GM19035 (cell line): ENCODE data around the gene ZNF710.

ENCODE experiments used
- ATAC-seq: cut with Tn5 transposase; IDR thresholded peaks from one replicate; pipeline ENCODE4 v1.9.1; 2021; ENCODE audit not compliant: unreplicated experiment

Gene ZNF710

DNA sequence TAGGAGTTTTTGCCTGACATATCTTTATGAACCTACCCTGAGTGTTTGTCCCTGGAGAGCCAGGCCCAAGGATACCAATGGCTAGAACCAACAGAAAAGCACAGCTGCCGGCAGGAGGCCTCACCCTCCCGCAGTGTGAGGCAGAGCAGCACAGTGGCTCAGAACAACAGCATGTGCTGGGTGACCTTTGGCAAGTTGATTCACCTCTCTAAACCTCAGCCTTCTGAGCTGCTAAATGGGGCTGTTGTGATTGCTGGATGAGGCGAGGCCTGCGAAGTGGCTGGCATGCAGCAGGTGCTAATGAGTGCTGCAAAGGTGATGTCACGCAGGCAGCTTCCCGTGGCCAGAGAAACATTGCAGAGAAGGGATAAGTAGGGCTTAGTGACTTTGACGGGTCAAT lies 77.8 kb downstream of the ZNF710 start:
- ATAC-seq, result no peak

DNA sequence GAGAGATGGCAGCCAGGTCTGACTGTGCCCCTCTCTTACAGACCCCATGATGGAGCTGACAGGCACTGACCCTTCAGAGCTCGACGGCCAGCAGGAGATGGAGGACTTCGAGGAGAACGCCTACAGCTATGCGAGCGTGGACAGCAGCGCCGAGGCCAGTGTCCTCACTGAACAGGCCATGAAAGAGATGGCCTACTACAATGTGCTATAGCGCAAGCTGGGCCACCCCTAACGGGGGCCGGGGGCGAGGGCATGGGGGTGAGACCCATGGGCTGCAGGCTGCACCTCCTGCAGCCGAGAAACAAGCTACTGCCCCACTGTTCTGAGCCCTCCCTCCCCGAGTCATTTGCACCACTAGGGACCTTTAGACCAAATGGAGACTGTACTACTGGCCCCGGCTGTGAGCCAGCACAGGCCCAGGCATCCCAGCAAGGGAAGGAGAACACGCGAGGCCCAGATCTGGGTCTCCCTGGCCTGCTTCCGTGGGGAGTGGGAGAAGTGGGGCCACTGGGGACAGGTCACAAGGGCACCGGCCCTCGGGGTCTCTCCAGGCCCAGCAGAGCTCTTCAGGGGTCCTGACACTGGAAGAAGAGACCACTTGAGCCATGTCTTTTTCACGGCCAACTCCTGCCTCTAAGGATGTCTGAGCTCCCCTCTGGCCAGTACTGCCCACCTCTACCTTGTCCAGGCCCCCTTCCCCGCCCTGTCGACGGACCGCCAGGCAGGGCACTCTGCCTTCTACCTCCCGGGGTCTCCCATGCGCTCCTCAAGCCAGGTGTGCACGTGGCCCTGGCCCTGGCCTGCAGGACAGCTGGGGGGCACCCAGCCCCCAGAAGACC lies 78.7 kb downstream of the ZNF710 start:
- ATAC-seq, result no peak

DNA sequence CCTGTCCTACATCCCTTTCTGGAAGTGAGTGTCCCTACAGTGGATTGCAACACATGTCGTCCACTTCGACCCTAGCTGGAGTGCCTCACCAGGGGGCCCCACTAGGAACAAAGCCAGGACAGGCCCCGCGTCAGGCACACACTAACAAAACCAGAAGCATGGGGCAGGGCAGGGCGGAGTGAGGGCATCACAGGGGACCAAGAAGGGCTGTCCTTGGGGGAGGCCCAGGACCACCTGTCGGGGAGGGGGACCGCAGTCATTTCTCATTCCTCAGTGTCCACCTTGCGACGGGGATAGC lies 79.3 kb downstream of the ZNF710 start:
- no peak for ATAC-seq

DNA sequence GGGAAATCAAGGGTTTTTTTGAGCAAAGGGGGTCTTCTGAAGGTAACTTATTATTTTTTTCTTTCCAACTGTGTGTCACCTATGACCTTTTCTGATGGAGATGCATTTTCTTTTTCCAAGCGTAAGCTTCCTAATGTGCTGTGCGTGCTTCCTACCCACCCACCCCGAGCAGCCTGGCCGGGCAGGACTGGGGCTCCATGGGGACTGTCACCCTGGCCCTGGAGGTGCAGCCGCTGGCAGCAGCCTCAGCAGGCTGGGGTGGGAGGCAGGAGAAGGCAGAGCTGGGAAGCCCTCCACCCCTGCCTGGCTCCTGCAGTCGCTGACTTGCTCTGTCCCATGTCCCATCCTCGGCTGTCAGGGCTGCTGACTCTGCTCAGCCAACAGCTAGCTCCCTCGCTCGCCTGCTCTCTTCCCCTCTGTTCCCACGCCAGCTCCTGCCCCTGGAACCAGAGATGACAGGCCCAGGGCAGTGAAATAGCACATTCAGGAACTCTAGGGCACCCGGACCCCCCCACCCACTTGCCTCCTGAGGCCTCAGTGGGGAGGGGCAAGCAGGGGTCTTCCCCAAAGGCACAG lies 79.8 kb downstream of the ZNF710 start:
- ATAC-seq, result no peak

DNA sequence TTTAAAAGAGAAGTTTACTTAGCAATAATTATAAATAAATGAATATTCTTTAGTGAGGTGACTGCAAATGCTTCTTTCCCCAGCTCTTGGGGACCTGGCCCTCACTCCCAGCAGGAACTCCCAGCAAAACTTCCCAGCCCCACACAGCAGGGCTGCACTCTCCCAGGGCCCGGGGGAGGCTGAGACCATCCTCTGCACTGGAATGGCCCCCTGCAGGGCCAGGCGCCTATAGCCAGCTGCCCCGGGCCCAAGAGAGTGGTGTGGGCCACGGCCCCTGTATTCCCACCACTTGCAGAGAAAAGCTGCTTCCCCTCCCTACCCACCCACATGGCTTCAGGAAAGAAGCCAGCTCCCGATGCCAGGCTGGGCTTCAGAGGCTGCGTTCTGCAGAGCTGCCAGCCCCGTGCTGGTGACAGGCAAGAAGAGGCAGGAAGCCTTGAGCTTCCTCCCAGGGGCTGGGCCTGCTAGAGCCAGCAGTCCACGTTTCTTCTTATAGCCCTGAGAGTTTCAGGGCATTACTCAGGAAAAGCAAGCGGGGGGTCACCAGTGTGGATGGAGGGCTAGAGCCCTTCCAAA lies 81.1 kb downstream of the ZNF710 start:
- no peak for ATAC-seq

DNA sequence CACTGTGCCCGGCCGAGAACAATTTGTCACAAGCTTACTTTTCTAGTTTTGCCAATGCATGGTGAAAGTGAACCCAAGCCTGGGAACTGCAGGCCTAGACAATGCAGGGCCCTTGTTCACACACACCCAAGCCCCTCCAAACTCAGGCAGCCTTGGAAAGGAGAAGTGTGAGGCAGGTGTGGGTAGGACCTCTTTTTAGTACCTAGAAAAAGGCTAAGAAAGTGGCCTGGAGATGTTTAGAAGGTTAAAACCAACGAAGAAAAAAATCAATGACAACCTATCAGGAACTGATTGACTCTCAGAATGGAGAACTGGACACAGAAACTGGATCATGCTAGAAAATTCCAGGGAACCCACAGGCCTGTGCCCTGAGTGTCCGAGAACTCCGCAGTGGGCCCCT lies 82.3 kb downstream of the ZNF710 start:
- ATAC-seq, result no peak

DNA sequence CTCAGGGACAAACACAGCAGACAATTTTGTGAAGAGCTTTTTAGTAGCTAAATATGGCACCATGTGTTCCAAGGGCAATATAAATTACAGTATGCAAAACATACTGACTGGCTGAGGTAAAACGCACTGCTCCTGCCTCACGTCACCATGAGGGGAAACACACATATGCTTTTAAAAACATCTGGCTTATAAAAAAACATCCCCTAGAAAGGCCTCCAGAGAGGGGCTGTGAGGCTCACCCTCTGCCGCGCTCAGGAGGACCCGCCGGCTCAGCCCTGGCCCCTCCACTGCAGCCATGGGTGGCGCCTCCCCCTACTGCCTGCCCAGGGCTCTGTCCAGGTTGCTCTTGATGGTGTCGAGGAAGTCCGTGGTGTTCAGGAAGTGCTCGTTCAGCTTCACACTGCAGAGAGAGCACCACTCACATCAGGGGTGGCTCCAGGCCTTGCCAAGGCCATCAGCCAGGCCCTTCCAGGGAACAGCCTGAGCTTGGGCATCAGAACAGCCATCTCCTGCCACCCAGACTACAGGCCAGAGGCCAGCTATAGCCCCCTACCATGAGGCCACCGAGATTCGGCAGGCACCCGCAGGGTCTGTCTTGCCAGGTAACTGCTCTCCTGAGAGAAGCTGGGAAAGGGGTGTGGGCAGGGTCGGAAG lies 83.0 kb downstream of the ZNF710 start:
- ATAC-seq, result no peak

DNA sequence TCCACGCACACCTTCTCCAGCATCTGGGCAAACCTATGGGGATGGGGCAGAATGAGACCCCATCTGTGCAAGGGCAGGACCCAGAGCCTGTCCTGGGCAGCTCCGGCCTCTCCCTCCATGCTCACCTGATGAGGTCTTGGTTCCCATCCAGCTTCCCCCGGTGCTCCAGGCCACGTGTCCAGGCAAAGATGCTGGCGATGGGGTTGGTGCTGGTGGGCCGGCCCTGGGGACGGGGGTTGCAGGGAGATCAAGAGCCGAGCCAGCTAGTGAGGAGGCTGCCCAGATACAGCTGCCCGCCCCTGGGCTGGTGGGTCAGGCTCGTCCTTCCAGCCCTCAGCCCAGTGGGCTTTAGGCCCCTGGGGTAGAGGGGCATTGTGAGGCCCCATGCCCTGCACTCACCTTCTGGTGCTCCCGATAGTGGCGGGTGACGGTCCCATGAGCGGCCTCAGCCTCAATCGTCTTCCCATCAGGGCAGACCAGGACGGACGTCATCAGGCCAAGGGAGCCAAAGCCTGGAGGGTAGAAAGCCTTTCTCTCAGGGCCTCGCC lies 83.8 kb downstream of the ZNF710 start:
- ATAC-seq, result no peak

DNA sequence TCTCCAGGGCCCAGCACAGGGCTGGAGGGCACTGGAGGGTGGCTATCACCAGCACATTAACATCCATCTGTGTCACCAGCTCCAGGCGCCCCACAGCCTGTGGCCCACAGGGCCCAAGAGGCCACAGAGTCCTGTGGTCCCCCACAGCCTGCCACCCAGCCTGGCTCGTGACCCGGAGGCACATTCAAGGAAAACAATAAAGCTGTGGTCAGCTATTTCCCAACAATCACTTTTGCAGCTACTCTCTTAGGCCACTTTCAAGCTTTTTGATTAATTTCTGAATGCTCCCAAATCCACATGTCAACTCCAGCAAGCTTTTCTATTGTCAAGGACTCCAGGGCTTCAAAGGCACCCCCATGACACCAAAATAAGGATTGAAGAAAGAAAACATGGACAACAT lies 84.4 kb downstream of the ZNF710 start:
- ATAC-seq, result no peak

DNA sequence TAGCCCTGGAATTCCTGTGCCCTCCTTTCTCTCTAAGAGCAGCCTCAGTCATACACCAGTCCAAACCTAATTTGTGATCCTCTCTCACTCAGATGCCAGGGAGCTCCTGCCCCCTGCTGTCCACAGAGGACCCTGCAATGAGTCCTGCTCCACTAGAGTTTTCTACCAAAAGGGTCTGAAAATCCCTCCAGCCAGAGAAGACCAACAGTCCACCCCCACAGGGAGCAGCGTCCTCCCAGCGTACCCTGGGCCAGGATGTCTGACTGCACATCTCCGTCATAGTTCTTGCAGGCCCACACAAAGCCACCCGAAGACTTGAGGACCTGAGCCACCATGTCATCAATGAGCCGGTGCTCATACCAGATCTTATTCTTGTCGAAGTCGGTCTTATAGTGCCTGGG lies 85.7 kb downstream of the ZNF710 start:
- no peak for ATAC-seq

DNA sequence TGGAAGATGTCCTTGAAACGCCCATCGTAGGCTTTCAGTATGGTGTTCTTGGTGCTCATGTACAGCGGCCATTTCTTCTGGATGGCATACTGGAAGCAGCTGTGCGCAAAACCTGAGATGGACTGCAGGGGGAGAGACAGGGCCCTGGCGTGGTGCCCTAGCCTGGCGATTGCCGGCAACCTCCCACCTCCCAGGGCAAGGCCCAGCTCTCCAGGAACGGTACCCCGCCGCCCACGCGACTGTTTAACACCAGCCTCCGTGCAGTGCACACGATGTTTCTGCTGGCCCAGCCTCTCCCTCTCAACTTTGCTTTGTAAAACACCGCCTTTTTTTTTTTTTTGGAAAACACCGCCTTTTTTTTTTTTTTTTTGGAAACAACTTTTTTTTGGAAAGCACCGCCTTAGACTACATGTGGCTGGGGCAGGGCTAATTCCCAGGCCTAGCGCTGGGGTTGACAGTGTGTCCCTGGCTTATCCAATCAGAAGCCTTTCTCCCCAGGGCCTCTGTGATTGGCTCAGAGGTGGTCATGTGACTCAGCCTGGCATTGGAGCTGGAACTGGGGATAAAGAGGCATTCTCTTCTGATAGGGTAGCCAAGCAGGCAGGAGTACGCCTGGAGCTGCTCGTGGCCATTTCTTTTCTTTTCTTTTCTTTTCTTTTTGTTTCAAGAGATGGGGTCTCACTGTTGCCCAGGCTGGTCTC lies 86.5 kb downstream of the ZNF710 start:
- ATAC-seq, result no peak

DNA sequence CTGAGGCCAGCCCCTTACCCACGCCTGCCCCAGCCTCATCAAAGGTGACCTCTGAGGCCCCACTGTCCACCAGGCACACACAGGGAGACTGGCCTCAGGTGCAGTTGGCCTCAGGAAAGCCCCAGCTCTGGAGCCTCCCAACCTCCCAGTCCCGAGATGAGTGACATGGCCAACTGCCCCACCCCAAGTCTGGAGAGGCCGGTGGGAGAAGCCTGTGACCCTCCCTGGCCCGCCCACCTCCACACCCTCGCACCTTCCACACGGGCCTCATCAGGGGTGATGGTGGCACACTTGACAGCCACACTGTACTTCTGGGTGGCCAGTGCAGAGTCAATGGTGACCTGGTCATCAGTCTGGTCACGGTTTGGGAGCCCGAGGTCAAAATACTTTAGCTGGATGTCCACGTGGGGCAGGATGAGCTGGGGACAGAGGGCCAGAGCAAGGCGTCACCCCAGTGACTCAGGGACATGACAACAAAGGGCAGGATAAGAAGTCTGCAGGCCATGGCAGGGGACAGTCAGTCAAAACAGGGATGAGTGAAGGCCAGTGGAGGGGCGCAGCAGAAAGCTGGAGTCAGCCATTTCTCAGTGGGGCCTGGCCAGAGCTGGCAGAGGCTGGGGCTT lies 89.2 kb downstream of the ZNF710 start:
- ATAC-seq, result no peak

DNA sequence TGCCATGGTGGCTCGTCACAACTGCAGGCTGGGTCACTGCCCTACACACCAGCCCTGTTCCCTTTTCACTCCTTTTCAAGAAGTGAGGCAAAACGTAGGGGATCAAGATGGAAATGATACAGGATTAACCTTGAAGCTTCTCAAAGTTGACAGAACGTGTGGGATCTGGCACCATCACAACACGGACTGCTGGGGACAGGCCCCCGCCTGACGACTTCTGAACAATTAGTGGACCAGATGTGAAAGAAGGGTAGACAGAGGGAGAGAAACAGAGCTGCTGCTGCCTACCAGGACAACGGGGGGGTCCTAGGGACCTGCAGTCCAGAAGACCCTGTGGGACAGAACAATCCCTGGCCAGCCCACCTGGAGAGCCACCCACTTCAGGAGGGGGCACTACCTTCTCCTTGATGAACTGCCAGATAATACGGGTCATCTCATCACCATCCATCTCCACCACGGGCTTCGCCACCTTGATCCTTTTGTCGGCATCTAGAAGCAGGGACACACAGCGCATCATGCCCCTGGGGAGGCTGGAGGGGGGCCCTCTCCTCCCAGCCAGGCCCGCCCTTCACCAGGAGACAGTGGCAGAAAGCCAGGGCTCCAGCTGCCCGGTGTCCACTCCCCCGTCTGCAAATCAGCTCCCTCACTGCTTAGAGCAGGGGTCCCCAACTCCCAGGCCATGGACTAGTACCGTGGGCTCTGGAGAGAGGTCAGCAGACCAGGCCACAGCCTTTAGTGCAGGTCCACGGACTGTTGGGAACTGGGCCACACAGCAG lies 90.2 kb downstream of the ZNF710 start:
- no peak for ATAC-seq

DNA sequence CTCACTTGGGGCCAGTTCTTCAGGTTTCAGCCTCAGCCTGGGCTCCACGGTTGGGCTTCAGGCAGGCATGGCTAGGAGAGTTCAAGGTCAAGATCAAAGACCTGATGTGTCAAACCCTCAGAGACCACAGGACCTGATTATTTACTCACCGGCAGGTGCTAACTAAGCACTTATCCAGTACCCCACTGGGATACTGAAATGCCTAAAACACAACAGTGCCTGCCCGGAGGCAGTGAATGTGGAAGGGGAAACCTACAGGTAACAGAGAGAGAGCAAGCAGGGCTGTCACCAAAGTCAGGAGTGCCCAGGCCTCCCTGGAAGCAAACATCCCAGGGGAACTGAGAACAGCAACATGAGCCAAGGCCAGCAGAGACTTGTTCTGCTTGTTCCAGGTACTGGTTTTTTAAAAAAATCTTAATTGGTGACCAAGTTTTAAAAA lies 94.4 kb downstream of the ZNF710 start:
- ATAC-seq, result no peak

DNA sequence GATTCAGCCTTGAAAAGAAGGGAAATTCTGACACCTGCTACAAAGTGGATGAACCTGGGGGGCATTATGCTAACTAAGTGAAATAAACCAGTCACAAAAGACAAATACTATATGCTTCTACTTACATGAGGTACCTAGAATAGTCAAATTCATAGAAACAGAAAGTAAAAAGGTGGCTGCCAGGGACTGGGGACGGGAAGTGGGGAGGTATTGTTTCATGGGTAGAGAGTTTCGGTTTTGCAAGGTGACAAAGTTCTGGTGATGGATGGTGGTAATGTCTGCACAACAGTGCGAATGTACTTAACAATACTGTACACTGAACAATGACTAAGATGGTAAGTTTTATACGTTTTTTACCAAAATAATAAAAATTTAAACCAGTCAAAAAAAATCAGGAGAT lies 96.4 kb downstream of the ZNF710 start:
- ATAC-seq, result peak; percentile 59

DNA sequence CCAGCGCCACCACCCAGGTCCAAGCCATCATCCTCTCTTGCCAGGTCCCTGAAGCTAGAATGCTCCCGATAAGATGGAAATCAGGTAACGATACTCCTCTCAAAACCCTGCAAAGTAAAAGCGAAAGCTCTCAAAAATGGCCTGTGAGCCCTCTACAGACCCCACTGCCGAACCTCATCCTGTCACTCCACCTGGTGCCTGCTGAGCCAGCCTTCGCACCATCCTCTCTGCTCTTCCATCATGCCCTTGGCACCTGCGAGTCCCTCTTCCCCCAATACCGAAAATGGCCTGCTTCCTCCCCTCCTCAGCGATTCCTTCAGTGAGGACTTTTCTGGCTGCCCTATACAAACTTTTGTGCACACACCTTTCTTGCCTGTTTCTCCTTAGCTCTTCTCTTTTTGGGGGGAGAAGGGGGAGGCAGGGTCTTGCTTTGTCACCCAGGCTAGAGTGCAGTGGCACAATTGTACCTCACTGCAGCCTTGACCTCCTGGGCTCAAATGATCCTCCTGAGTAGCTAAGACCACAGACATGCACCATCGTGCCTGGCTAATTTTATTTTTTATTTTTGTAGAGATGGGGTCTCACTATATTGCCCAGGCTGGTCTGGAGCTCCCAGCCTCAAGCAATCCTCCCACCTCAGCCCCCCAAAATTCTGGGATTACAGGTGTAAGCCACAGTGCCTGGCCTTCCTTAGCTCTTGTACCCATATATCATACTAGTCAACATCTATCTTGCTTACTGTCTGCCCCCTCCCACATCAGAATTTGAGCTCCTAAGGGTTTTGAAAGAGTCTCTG lies 98.1 kb downstream of the ZNF710 start:
- no peak for ATAC-seq

DNA sequence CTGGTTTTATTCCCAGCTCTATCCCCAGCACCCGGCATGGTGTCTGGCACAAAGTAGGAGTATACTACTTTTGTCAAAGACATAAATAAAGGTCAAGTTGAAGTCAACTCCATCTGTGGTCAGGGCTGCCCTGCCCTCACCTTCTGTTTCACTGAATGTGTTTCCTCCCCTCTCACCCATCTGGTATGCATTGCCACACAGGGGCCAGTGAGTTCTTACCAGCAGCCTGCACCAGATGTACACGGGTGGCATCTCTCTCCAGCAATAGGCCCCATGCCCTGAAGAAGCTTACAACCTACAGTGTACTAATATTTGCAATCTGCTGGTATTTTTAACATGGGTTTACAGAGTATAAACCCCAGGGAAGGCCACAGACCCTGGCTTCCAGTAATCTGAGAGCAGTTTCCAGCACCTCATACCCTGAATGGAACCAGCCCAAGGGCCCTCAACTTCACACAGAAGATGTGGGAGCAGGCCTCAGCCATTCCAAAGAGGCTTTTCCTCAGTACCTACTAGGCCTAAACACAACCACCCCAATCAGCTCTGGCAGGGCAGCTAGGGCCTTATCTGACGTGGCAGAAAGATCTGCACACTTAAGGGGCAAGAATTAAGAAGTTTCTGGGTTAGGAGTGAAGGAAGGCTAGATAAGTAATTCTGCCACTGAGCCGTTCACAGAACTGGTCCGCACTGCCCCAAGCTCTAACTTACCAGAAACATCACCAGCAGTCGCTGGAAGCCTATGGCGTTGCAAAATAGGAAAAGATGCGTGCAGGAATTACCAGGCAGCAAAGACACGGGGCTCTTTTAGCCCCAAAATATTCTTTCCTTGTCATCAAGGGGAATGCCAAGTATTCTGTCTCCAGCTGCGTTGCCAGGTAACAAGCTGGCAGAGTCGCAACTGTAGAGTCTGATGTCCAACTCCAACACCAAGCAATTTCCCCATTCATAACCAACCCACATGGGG lies 99.0 kb downstream of the ZNF710 start:
- no peak for ATAC-seq
